ENCODE data around the gene NBR1. TPM values are rescaled to one million over a fixed set of nuclear protein-coding genes. Genes with fewer than 3 reads are reported as not detected.
A peak's percentile ranks its signal among the peaks of the same experiment; 100 is the strongest.

The NBR1 gene
- total RNA-seq, 1 experiment from 2014 or later, result 93.7 TPM

DNA sequence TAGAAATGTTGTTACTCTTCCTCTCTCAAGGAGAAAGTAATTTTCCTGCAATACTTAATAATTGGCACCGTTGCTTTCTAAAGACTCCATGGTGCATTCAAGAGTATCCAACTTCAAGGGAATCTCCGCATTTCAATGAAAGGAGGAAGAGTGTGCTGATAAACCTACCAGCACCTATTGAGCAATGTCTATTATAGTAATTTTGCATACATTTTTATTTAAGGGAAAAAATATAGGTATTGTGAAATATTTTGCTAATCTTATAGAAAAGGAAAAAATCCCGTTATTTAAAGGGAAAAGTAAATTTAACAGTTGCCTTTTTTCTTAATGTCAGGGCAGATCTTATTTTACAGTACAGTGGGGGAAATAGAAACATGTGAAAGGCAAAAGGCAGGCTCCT is 39.6 kb downstream of the NBR1 start:
- CTCF ChIA-PET, result no interaction called here
- Histone ChIP-seq H3K27me3 (ENCODE audit: insufficient read depth, low read depth) (no peaks in the 10 kb centered on the region), H4K20me1 (ENCODE audit: insufficient read depth) (no peaks in the 10 kb centered on the region), H3K9me2 (ENCODE audit: insufficient read depth) (no peaks in the 10 kb centered on the region), H3K4me3 (peak overlapping the region; percentile 70), H3K79me2 (ENCODE audit: low read depth) (no peaks in the 10 kb centered on the region), H3K9me3 (ENCODE audit: insufficient read depth, low read depth) (no peaks in the 10 kb centered on the region), H3K27ac (peak overlapping the region; percentile 60), H2AFZ (no peak overlapping the region), H3K36me3 (ENCODE audit: low read depth) (peaks cover 15% of the 10 kb centered on the region; the same call in 1 of the 2 replicates), H3K4me2 (peak overlapping the region; percentile 86), H3F3A (ENCODE audit: insufficient read depth, low read depth) (peaks cover 31% of the 10 kb centered on the region), H3K4me1 (replicated peaks; ENCODE audit: insufficient read depth) (peaks cover 16% of the 10 kb centered on the region)
- POLR2A ChIA-PET (ENCODE audit: unreplicated experiment), result no interaction called here
- no peak for DNase-seq
- TF ChIP-seq, protein P1, sequence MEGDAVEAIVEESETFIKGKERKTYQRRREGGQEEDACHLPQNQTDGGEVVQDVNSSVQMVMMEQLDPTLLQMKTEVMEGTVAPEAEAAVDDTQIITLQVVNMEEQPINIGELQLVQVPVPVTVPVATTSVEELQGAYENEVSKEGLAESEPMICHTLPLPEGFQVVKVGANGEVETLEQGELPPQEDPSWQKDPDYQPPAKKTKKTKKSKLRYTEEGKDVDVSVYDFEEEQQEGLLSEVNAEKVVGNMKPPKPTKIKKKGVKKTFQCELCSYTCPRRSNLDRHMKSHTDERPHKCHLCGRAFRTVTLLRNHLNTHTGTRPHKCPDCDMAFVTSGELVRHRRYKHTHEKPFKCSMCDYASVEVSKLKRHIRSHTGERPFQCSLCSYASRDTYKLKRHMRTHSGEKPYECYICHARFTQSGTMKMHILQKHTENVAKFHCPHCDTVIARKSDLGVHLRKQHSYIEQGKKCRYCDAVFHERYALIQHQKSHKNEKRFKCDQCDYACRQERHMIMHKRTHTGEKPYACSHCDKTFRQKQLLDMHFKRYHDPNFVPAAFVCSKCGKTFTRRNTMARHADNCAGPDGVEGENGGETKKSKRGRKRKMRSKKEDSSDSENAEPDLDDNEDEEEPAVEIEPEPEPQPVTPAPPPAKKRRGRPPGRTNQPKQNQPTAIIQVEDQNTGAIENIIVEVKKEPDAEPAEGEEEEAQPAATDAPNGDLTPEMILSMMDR (conservative IDR thresholded peaks at IDR 0.05), result no peak
- no peak for TF ChIP-seq EZH2 (IDR thresholded peaks at IDR 0.05; ENCODE audit: low read depth)
- intact Hi-C loops (cut with micrococcal nuclease; ENCODE audit: unreplicated experiment), result no loop called here
- no TSS peak for BruUV-seq (replicated peaks)

DNA sequence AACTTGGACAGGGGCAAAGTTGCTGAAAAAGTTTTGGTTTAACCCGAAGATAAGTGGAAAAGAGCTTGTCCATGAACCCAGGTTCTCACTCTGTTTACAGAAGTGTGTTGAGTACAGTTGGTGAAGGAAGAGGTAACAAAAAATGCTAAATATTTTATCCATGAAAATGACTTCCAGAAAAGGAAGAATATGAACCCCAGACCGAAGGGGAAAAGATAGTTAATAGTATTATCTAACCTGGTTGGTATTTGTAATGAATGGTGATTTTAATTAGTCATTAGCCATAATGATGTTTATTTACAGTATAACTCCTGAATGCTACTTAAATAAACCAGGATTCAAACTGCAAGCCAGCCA is 40.1 kb downstream of the NBR1 start:
- ChIA-PET CTCF (interaction anchor here (1.2 kb wide), 1 partner anchor 105 kb away, joined by 4 read pairs; no protein-coding TSS in a partner anchor), POLR2A (ENCODE audit: unreplicated experiment) (interaction anchor here (0.6 to 2.1 kb wide), 3 partner anchors 12 to 177 kb away, joined by 4 to 14 read pairs (median 8); no protein-coding TSS in a partner anchor)
- TSS peak; percentile 94 for BruUV-seq (replicated peaks)
- H3K4me3 ChIP-seq, result peak overlapping the region; percentile 70
- no peaks in the 10 kb centered on the region for H3K27me3 ChIP-seq (ENCODE audit: insufficient read depth, low read depth)
- no peaks in the 10 kb centered on the region for H3K9me2 ChIP-seq (ENCODE audit: insufficient read depth)
- H3K4me1 ChIP-seq (replicated peaks; ENCODE audit: insufficient read depth), result peaks cover 16% of the 10 kb centered on the region
- no peak for TF ChIP-seq EZH2 (IDR thresholded peaks at IDR 0.05; ENCODE audit: low read depth)
- TF ChIP-seq, protein P1 (conservative IDR thresholded peaks at IDR 0.05), result no peak
- peak overlapping the region; percentile 60 for H3K27ac ChIP-seq
- H2AFZ ChIP-seq, result peak overlapping the region; percentile 78
- H3F3A ChIP-seq (ENCODE audit: insufficient read depth, low read depth), result peaks cover 31% of the 10 kb centered on the region
- H3K9me3 ChIP-seq (ENCODE audit: insufficient read depth, low read depth), result no peaks in the 10 kb centered on the region
- H3K4me2 ChIP-seq, result peak overlapping the region; percentile 86
- DNase-seq, result no peak
- H3K36me3 ChIP-seq (ENCODE audit: low read depth), result peaks cover 15% of the 10 kb centered on the region; the same call in 1 of the 2 replicates
- H3K79me2 ChIP-seq (ENCODE audit: low read depth), result no peaks in the 10 kb centered on the region
- intact Hi-C loops (cut with micrococcal nuclease; ENCODE audit: unreplicated experiment), result no loop called here
- H4K20me1 ChIP-seq (ENCODE audit: insufficient read depth), result no peaks in the 10 kb centered on the region

DNA sequence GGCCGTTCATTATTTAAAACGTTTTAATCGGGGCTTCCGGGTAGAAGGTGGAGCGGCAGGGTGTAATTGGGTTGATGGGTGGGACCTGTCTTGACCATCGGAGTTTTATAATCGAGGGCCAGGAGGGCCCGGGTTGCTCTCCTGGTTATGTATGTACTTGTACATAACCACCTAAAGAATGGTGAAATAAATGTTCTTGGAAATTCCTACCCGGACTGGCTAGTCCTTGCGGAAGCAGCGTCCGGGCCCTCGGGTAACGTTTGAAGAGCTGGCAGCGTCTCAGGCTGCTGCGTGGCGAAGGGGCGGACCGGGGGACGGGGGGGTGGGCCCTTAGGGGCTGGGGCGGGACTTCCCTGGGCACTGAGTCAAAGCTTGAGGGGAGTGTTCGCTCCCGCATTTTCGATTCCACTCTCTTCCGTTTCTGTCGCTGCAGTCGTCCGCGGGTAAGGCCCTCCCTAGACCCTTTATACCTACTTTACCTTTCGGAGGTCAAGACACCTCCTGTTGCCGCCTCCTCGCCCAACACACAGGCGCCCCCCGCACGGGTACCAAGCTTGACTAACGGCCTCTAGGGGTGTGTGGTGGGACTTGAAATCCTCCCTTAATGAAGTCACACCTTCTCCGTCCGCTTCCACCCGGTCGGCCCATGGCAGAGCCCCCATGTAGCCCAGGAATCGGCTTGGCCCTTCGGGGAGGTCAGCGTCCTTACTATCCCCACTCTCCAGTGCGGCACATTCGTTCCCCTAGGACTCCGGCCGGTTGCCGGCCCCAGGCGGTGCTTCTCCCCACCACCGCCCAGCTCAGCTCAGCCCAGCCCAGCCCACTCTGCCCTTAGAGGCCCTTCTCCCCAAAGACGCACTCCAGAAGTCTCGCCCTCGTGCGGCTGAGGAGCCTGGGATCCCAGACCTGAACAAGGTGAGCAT is 40.7 kb downstream of the NBR1 start, which contains the start of gene TMEM106A:
TMEM106A (plus strand) TSS at position 396 of the 923 bp plus-strand sequence. CDS start 1,167 bp downstream, outside the sequence.
- H3K9me2 ChIP-seq (ENCODE audit: insufficient read depth), result no peaks in the 10 kb centered on the region
- H3K27ac ChIP-seq, result peak within 1 kb of the TSS; percentile 60
- H3K36me3 ChIP-seq (ENCODE audit: low read depth), result peaks cover 15% of the 10 kb centered on the region; the same call in 1 of the 2 replicates
- no peaks in the 10 kb centered on the region for H3K9me3 ChIP-seq (ENCODE audit: insufficient read depth, low read depth)
- POLR2A ChIA-PET (ENCODE audit: unreplicated experiment), result interaction anchor here (0.6 to 2.1 kb wide), 6 partner anchors 13 to 176 kb away, joined by 4 to 14 read pairs (median 6); no protein-coding TSS in a partner anchor
- peaks cover 31% of the 10 kb centered on the region for H3F3A ChIP-seq (ENCODE audit: insufficient read depth, low read depth)
- H3K4me2 ChIP-seq, result peak within 1 kb of the TSS; percentile 86
- peaks cover 16% of the 10 kb centered on the region for H3K4me1 ChIP-seq (replicated peaks; ENCODE audit: insufficient read depth)
- peak within 1 kb of the TSS; percentile 90 for H2AFZ ChIP-seq
- BruUV-seq (replicated peaks), result TSS peak; percentile 77
- intact Hi-C loops (cut with micrococcal nuclease; ENCODE audit: unreplicated experiment), result no loop called here
- no peaks in the 10 kb centered on the region for H3K27me3 ChIP-seq (ENCODE audit: insufficient read depth, low read depth)
- H3K79me2 ChIP-seq (ENCODE audit: low read depth), result no peaks in the 10 kb centered on the region
- CTCF ChIA-PET, result interaction anchor here (1.2 kb wide), 1 partner anchor 104 kb away, joined by 4 read pairs; no protein-coding TSS in a partner anchor
- DNase-seq, result peak; percentile 71 to 83
- H3K4me3 ChIP-seq, result peak within 1 kb of the TSS; percentile 70
- H4K20me1 ChIP-seq (ENCODE audit: insufficient read depth), result no peaks in the 10 kb centered on the region
- TF ChIP-seq EZH2 (IDR thresholded peaks at IDR 0.05; ENCODE audit: low read depth), result no peak
- TF ChIP-seq, protein P1 (conservative IDR thresholded peaks at IDR 0.05), result peak; percentile 49
